DOHH2 (cell line): ENCODE data around the gene BCL11B.

ENCODE experiments used
- H3F3A ChIP-seq: fragments of 200-600 bp; sonication (generic), shearing (Covaris generic); 2 replicates; pipeline ENCODE4 v1.6.0; 2016; ENCODE audit warnings: antibody characterized with exemption, mild to moderate bottlenecking; ENCODE audit not compliant: control insufficient read depth, insufficient read depth
- H3K27ac ChIP-seq: fragments of 200-600 bp; sonication (generic); 2 replicates; pipeline ENCODE4 v1.5.1; 2014; ENCODE audit warnings: low read depth, mild to moderate bottlenecking, low read length, moderate library complexity
- H3K27me3 ChIP-seq: fragments of 200-600 bp; sonication (generic); 2 replicates; pipeline ENCODE4 v1.6.1; 2014; ENCODE audit warnings: mild to moderate bottlenecking, low read length, mixed read lengths; ENCODE audit not compliant: control insufficient read depth
- H3K36me3 ChIP-seq: fragments of 200-600 bp; sonication (generic); 2 replicates; pipeline ENCODE4 v1.6.1; 2014; ENCODE audit warnings: mild to moderate bottlenecking, low read length, moderate library complexity, mixed read lengths; ENCODE audit not compliant: control insufficient read depth
- H3K4me1 ChIP-seq: fragments of 200-600 bp; sonication (generic); 2 replicates; pipeline ENCODE4 v1.6.1; 2014; ENCODE audit warnings: mild to moderate bottlenecking, low read length, mixed read lengths; ENCODE audit not compliant: control insufficient read depth
- H3K4me2 ChIP-seq: fragments of 200-600 bp; sonication (generic); 2 replicates; pipeline ENCODE4 v1.6.0; 2014; ENCODE audit warnings: mild to moderate bottlenecking, low read length, moderate library complexity
- H3K4me3 ChIP-seq: fragments of 200-600 bp; sonication (generic); 2 replicates; pipeline ENCODE4 v1.5.1; 2014; ENCODE audit warnings: mild to moderate bottlenecking, low read length, mixed read lengths
- H3K79me2 ChIP-seq: fragments of 200-600 bp; sonication (generic); 2 replicates; pipeline ENCODE4 v1.6.1; 2014; ENCODE audit warnings: mild to moderate bottlenecking, low read length, mixed read lengths; ENCODE audit not compliant: control insufficient read depth
- H3K9me2 ChIP-seq: fragments of 200-600 bp; sonication (generic); replicated peaks from 2 replicates; pipeline ENCODE4 v1.6.1; 2014; ENCODE audit warnings: mild to moderate bottlenecking, low read length, mixed read lengths; ENCODE audit not compliant: control insufficient read depth
- H3K9me3 ChIP-seq: fragments of 200-600 bp; sonication (generic); 2 replicates; pipeline ENCODE4 v1.6.1; 2014; ENCODE audit warnings: antibody characterized with exemption, low read length, mixed read lengths; ENCODE audit not compliant: control insufficient read depth, insufficient read depth
- H4K20me1 ChIP-seq: fragments of 200-600 bp; sonication (generic); 2 replicates; pipeline ENCODE4 v1.6.0; 2014; ENCODE audit warnings: low read depth, mild to moderate bottlenecking, antibody characterized with exemption, low read length, moderate library complexity; ENCODE audit not compliant: control insufficient read depth, insufficient read depth
- EZH2phosphoT487 ChIP-seq: fragments of 200-600 bp; sonication (generic); IDR thresholded peaks from 2 replicates; pipeline ENCODE4 v1.6.1; 2017; ENCODE audit warnings: borderline replicate concordance, mild to moderate bottlenecking, antibody characterized with exemption, low read length, moderate library complexity, mixed read lengths
- TF ChIP-seq, protein P1 (sequence below): fragments of 200-600 bp; sonication (generic); IDR thresholded peaks from one replicate; pipeline ENCODE4 v1.5.1; 2014; ENCODE audit warnings: antibody characterized with exemption, mild to moderate bottlenecking, low read depth, low read length; ENCODE audit not compliant: poor library complexity, severe bottlenecking

The BCL11B gene

GRCh38 chr14:99278836-99279235 lies 6.8 kb upstream of the BCL11B start:
- no peaks in the 10 kb centered on the region for H3K9me2 ChIP-seq
- H3K27ac ChIP-seq: no peak overlapping the region
- no peaks in the 10 kb centered on the region for H4K20me1 ChIP-seq
- H3K4me3 ChIP-seq: no peak overlapping the region
- no peak overlapping the region for H3K4me2 ChIP-seq
- TF ChIP-seq EZH2phosphoT487: no peak
- TF ChIP-seq, protein P1, sequence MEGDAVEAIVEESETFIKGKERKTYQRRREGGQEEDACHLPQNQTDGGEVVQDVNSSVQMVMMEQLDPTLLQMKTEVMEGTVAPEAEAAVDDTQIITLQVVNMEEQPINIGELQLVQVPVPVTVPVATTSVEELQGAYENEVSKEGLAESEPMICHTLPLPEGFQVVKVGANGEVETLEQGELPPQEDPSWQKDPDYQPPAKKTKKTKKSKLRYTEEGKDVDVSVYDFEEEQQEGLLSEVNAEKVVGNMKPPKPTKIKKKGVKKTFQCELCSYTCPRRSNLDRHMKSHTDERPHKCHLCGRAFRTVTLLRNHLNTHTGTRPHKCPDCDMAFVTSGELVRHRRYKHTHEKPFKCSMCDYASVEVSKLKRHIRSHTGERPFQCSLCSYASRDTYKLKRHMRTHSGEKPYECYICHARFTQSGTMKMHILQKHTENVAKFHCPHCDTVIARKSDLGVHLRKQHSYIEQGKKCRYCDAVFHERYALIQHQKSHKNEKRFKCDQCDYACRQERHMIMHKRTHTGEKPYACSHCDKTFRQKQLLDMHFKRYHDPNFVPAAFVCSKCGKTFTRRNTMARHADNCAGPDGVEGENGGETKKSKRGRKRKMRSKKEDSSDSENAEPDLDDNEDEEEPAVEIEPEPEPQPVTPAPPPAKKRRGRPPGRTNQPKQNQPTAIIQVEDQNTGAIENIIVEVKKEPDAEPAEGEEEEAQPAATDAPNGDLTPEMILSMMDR: no peak
- no peaks in the 10 kb centered on the region for H3F3A ChIP-seq
- H3K9me3 ChIP-seq: no peaks in the 10 kb centered on the region
- H3K79me2 ChIP-seq: no peaks in the 10 kb centered on the region
- H3K4me1 ChIP-seq: no peaks in the 10 kb centered on the region
- H3K27me3 ChIP-seq: peaks cover 33% of the 10 kb centered on the region
- H3K36me3 ChIP-seq: no peaks in the 10 kb centered on the region

GRCh38 chr14:99277530-99277929 lies 5.5 kb upstream of the BCL11B start:
- TF ChIP-seq, protein P1: no peak
- Histone ChIP-seq H3K9me2 (no peaks in the 10 kb centered on the region), H3K27me3 (peaks cover 42% of the 10 kb centered on the region), H3F3A (no peaks in the 10 kb centered on the region), H3K4me2 (no peak overlapping the region), H4K20me1 (no peaks in the 10 kb centered on the region), H3K27ac (no peak overlapping the region), H3K4me1 (no peaks in the 10 kb centered on the region), H3K4me3 (no peak overlapping the region), H3K79me2 (no peaks in the 10 kb centered on the region), H3K36me3 (no peaks in the 10 kb centered on the region), H3K9me3 (no peaks in the 10 kb centered on the region)

DNA sequence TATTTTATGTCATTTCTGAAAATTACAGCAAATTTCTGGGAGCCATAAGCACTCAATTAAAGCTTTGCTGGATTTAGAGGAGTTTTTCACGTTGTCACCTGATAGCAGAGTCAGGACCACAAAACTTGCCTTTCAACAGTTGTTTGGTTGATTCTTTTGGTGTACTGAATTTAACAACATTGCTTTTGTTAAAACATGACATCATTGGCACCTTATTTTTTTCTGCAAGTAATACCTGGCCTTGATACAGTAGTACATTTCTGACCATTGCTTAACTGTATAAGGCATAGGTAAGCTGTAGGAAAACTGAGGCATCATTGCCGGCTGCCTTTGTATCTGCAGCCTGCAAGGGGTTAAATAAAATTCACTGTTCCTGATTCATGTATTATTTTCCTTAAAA lies 4.5 kb upstream of the BCL11B start:
- Histone ChIP-seq H3K4me2 (no peak overlapping the region), H3K27me3 (peaks cover 50% of the 10 kb centered on the region), H3F3A (no peaks in the 10 kb centered on the region), H3K9me3 (no peaks in the 10 kb centered on the region), H3K79me2 (no peaks in the 10 kb centered on the region), H3K4me3 (no peak overlapping the region), H4K20me1 (no peaks in the 10 kb centered on the region), H3K9me2 (no peaks in the 10 kb centered on the region), H3K27ac (no peak overlapping the region), H3K4me1 (no peaks in the 10 kb centered on the region), H3K36me3 (no peaks in the 10 kb centered on the region)
- TF ChIP-seq EZH2phosphoT487: no peak
- TF ChIP-seq, protein P1: no peak

DNA sequence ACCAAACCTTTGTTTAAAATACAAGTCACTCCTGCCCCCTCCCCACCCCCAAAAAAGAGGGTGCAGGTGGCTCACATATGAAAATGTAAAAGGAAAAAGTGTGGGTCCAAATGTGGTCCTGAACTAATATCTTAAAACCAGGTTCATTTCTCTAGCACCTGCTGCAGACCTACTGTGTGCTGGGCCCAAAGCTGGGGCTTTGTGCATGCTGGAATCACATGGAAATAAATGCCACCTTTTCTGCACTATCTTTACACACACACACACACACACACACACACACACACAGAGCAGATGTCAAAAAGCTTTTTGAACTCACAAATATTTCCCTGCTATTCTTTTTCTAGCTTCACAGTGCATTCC lies 3.2 kb upstream of the BCL11B start:
- Histone ChIP-seq H3K4me1 (no peaks in the 10 kb centered on the region), H3K27ac (no peak overlapping the region), H3K9me3 (no peaks in the 10 kb centered on the region), H3K4me2 (no peak overlapping the region), H3K4me3 (no peak overlapping the region), H4K20me1 (no peaks in the 10 kb centered on the region), H3F3A (no peaks in the 10 kb centered on the region), H3K27me3 (peaks cover 50% of the 10 kb centered on the region), H3K9me2 (no peaks in the 10 kb centered on the region), H3K79me2 (no peaks in the 10 kb centered on the region), H3K36me3 (no peaks in the 10 kb centered on the region)
- no peak for TF ChIP-seq EZH2phosphoT487
- TF ChIP-seq, protein P1: no peak
